Calu3 (cell line): Measurements from ENCODE around the gene AHI1. TPM values are rescaled to one million over a fixed set of nuclear protein-coding genes. Genes with fewer than 3 reads are reported as not detected.

ENCODE experiments used
- BruUV-seq: library from RNA; stranded (reverse); fragments of 400-500 nt; replicated peaks from 2 replicates; lab custom pipeline; 2021; lab: Mats Ljungman, UMichigan
- CTCF ChIA-PET: fragments of 300-600 bp; sonication (Branson Sonifier 250); formaldehyde crosslinking; loops from one replicate; lab custom pipeline; 2022; ENCODE audit warnings: antibody characterized with exemption; lab: Charles Lee
- DNase-seq: peaks from one replicate; pipeline ENCODE4 v3.0.0; 2022
- H3K27ac Mint-ChIP-seq: one replicate; pipeline ENCODE4 v1.8.0; 2022; ENCODE audit warnings: mixed read lengths; ENCODE audit not compliant: unreplicated experiment
- H3K27me3 Mint-ChIP-seq: one replicate; pipeline ENCODE4 v1.8.0; 2022; ENCODE audit warnings: mixed read lengths; ENCODE audit not compliant: unreplicated experiment
- H3K36me3 Mint-ChIP-seq: one replicate; pipeline ENCODE4 v1.8.0; 2022; ENCODE audit warnings: mild to moderate bottlenecking, moderate library complexity, mixed read lengths; ENCODE audit not compliant: insufficient read depth, unreplicated experiment
- H3K4me1 Mint-ChIP-seq: one replicate; pipeline ENCODE4 v1.8.0; 2022; ENCODE audit warnings: mild to moderate bottlenecking, low read depth, mixed read lengths; ENCODE audit not compliant: unreplicated experiment
- H3K4me3 Mint-ChIP-seq: one replicate; pipeline ENCODE4 v1.8.0; 2022; ENCODE audit warnings: mild to moderate bottlenecking, low read depth, moderate library complexity, mixed read lengths; ENCODE audit not compliant: unreplicated experiment
- H3K9me3 Mint-ChIP-seq: one replicate; pipeline ENCODE4 v1.8.0; 2022; ENCODE audit warnings: low read depth, mixed read lengths; ENCODE audit not compliant: unreplicated experiment
- intact Hi-C: fragments of 100-400 bp; cut with micrococcal nuclease; formaldehyde crosslinking; loops from one replicate; pipeline ENCODE4 v1.10.0; 2022; ENCODE audit not compliant: unreplicated experiment
- total RNA-seq: library from RNA; stranded (reverse); gene quantifications from 2 replicates; pipeline ENCODE4 v1.2.3, GENCODE V29; 2022
- TF ChIP-seq, protein P1 (sequence below): fragments of 200-600 bp; IDR thresholded peaks from one replicate; pipeline ENCODE4 v1.8.0; 2022; ENCODE audit warnings: antibody characterized with exemption; ENCODE audit not compliant: unreplicated experiment

Gene AHI1
- total RNA-seq, 1 experiment from 2014 or later: 18.0 TPM

DNA sequence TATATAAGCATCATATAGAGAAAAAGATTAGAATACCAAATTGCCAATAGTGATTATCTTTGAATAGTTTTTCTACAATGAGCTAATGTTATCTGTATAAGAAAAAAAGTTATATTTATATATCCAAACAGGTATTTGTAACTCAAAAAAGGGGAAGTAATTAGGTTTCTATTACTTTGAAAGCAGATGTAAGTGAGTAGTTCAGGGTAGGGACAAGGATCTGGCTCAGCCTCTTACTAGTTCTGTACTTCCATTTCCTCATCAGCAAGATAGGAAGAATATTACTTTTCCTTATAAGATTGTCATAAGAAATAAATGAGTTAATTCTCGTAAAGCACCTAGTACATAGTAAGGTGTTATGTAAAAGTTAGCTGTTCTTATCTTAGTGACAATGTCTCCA, 32.2 kb downstream of the AHI1 start:
- CTCF ChIA-PET: interaction anchor here (0.5 kb wide), 1 partner anchor 233 kb away, joined by 3 read pairs; no protein-coding TSS in a partner anchor
- BruUV-seq: no TSS peak
- intact Hi-C loops: no loop called here
- DNase-seq: no peak
- H3K27me3 Mint-ChIP-seq: no peaks in the 10 kb centered on the region
- TF ChIP-seq, protein P1, sequence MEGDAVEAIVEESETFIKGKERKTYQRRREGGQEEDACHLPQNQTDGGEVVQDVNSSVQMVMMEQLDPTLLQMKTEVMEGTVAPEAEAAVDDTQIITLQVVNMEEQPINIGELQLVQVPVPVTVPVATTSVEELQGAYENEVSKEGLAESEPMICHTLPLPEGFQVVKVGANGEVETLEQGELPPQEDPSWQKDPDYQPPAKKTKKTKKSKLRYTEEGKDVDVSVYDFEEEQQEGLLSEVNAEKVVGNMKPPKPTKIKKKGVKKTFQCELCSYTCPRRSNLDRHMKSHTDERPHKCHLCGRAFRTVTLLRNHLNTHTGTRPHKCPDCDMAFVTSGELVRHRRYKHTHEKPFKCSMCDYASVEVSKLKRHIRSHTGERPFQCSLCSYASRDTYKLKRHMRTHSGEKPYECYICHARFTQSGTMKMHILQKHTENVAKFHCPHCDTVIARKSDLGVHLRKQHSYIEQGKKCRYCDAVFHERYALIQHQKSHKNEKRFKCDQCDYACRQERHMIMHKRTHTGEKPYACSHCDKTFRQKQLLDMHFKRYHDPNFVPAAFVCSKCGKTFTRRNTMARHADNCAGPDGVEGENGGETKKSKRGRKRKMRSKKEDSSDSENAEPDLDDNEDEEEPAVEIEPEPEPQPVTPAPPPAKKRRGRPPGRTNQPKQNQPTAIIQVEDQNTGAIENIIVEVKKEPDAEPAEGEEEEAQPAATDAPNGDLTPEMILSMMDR: no peak
- H3K36me3 Mint-ChIP-seq: no peaks in the 10 kb centered on the region
- no peaks in the 10 kb centered on the region for H3K4me1 Mint-ChIP-seq
- H3K9me3 Mint-ChIP-seq: no peaks in the 10 kb centered on the region
- H3K4me3 Mint-ChIP-seq: no peak overlapping the region
- H3K27ac Mint-ChIP-seq: no peak overlapping the region

DNA sequence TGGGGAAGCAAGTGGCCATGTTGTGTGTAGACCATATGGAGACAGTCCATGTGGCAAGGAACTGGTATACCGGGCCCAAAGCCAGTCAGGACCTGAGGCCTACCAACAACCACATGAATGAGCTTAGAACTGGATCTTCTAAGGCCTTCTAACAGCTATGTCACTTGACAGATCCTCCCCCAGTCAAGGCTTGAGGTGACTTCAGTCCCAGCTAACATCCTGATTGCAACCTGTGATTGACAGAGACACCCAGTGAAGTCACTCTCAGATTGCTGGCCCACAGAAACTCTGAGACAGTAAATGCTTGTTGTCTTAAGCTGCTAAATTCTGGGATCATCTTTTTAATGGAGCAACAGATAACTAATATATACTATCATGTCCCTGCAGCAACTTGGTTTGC, 32.9 kb downstream of the AHI1 start:
- BruUV-seq: no TSS peak
- H3K4me1 Mint-ChIP-seq: no peaks in the 10 kb centered on the region
- no peak for DNase-seq
- H3K4me3 Mint-ChIP-seq: no peak overlapping the region
- CTCF ChIA-PET: no interaction called here
- intact Hi-C loops: no loop called here
- H3K27me3 Mint-ChIP-seq: no peaks in the 10 kb centered on the region
- no peaks in the 10 kb centered on the region for H3K36me3 Mint-ChIP-seq
- no peaks in the 10 kb centered on the region for H3K9me3 Mint-ChIP-seq
- no peak overlapping the region for H3K27ac Mint-ChIP-seq
- TF ChIP-seq, protein P1: no peak

DNA sequence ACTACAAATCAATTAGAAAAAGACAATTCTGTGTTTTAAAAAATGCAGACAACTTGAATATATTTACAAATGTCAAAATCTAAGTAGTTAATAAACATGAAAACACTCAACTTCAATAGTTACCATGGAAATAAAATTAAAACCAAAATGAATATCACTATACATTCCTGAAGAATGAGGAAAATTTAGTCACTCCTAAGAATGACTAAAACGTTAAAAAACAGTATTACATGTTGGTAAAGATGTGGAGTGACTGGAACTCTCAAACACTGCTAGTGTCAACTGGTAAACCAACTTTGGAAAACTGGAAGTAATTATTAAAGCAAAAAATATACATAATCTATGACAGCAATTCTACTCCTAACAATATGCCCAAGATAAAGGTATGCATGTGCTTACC, 36.3 kb downstream of the AHI1 start:
- Mint-ChIP-seq H3K4me3 (no peak overlapping the region), H3K36me3 (no peaks in the 10 kb centered on the region), H3K27me3 (no peaks in the 10 kb centered on the region), H3K9me3 (no peaks in the 10 kb centered on the region), H3K27ac (no peak overlapping the region), H3K4me1 (no peaks in the 10 kb centered on the region)
- CTCF ChIA-PET: no interaction called here
- intact Hi-C loops: no loop called here
- TF ChIP-seq, protein P1: no peak
- BruUV-seq: no TSS peak
- no peak for DNase-seq

DNA sequence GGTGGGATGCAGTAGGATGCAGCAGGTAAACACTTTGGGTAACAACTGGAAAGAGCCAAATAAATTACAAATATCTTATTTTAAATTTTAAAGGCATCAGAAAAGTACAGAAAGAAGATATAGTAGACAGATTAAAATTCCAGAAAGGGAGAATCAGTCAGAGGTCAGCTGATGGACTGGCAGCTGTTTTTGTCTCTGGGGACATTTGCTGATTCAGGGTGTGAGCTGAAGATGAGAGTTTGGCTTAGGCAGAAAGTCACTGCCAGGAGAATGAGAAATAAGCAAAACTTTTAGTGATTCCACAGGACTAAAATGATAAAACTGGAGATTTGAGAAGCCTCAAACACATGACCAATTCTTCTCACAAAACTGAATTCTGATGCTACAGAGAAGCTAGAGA, 39.5 kb downstream of the AHI1 start:
- Mint-ChIP-seq H3K4me3 (no peak overlapping the region), H3K27ac (no peak overlapping the region), H3K36me3 (no peaks in the 10 kb centered on the region), H3K9me3 (no peaks in the 10 kb centered on the region), H3K27me3 (no peaks in the 10 kb centered on the region), H3K4me1 (no peaks in the 10 kb centered on the region)
- intact Hi-C loops: no loop called here
- no TSS peak for BruUV-seq
- DNase-seq: no peak
- TF ChIP-seq, protein P1: no peak
- CTCF ChIA-PET: no interaction called here
